Measurements from ENCODE around the gene STUM. TPM values are rescaled to one million over a fixed set of nuclear protein-coding genes. Genes with fewer than 3 reads are reported as not detected.
A peak's percentile ranks its signal among the peaks of the same experiment; 100 is the strongest.

STUM gene
- total RNA-seq, 1 experiment from 2014 or later = 0.11 TPM

- no peak overlapping the region for H3K18ac ChIP-seq (ENCODE audit: insufficient read length, low read depth, low read length)
- no CpG with 5 or more reads among the region's 18 CpGs for WGBS (ENCODE audit: extremely low coverage, insufficient read length, low lambda C conversion rate)
- H3K4me3 Mint-ChIP-seq = no peak overlapping the region; a peak in 1 of 5 replicates
- H2BK20ac ChIP-seq (ENCODE audit: low read depth, low read length, poor library complexity, severe bottlenecking) = no peak overlapping the region
- H3K4me1 Mint-ChIP-seq = peaks cover 20 to 32% of the 10 kb centered on the region in 2 experiments
- no peaks in the 10 kb centered on the region for H3K9me3 ChIP-seq (ENCODE audit: control insufficient read depth, low read depth, low read length)
- no peak overlapping the region for H4K91ac ChIP-seq (ENCODE audit: insufficient read length, low read depth, low read length)
- peaks cover 0 to 3% (median 0%) of the 10 kb centered on the region in 3 experiments; a peak in 1 of 7 replicates for H3K36me3 Mint-ChIP-seq (ENCODE audit: insufficient read depth in 1 of 3, low read depth in 3 of 3)
- no peak overlapping the region for H2BK5ac ChIP-seq (ENCODE audit: insufficient read length, low read length)
- H2BK12ac ChIP-seq (ENCODE audit: insufficient read length, low read depth, low read length) = no peak overlapping the region
- no peak overlapping the region for H2BK15ac ChIP-seq (ENCODE audit: low read depth, low read length)
- H3K27me3 Mint-ChIP-seq (ENCODE audit: low read depth) = no peaks in the 10 kb centered on the region
- H3K79me1 ChIP-seq (ENCODE audit: insufficient read depth, low read depth, low read length, poor library complexity, severe bottlenecking) = no peaks in the 10 kb centered on the region
- H3K79me2 ChIP-seq (ENCODE audit: insufficient read depth, low read length) = no peaks in the 10 kb centered on the region
- no peaks in the 10 kb centered on the region for H3K27me3 ChIP-seq (ENCODE audit: insufficient read depth, low read length)
- H3K27ac ChIP-seq (ENCODE audit: insufficient read length, low read depth, low read length) = no peak overlapping the region
- no peaks in the 10 kb centered on the region for H3K23me2 ChIP-seq (ENCODE audit: insufficient read length, low read depth, low read length, poor library complexity, severe bottlenecking)
- H2BK120ac ChIP-seq (ENCODE audit: low read depth, low read length, poor library complexity, severe bottlenecking) = no peak overlapping the region
- H3K14ac ChIP-seq (ENCODE audit: insufficient read depth, low read length) = no peak overlapping the region
- H3K9ac ChIP-seq (ENCODE audit: extremely low read depth, insufficient read length, low read length) = no peak overlapping the region
- no peak for DNase-seq
- H3K23ac ChIP-seq (ENCODE audit: insufficient read length, low read depth, low read length) = no peak overlapping the region
- no peak overlapping the region for H3K4ac ChIP-seq (ENCODE audit: low read depth, low read length)
- no peaks in the 10 kb centered on the region for H3K4me1 ChIP-seq (ENCODE audit: insufficient read depth, low read length)
- no peak overlapping the region for H4K8ac ChIP-seq (replicated peaks; ENCODE audit: insufficient read length, low read depth, low read length)
- no peak overlapping the region for H3K4me2 ChIP-seq (ENCODE audit: insufficient read depth, insufficient read length, low read length)
- H2AFZ ChIP-seq (ENCODE audit: low read length) = no peak overlapping the region
- no peak for TF ChIP-seq CTCF (conservative IDR thresholded peaks at IDR 0.05)
- H3K9me3 Mint-ChIP-seq = no peaks in the 10 kb centered on the region
- H4K5ac ChIP-seq (ENCODE audit: insufficient read length, low read depth, low read length) = no peak overlapping the region
- no peaks in the 10 kb centered on the region for H4K20me1 ChIP-seq (ENCODE audit: control insufficient read depth, insufficient read depth, insufficient read length)
- no peak overlapping the region for H2AK5ac ChIP-seq (ENCODE audit: insufficient read length, low read length)
- H3K56ac ChIP-seq (ENCODE audit: insufficient read length, low read depth, low read length) = no peak overlapping the region
- peak overlapping the region in 2 of 3 experiments; percentile 23 to 64; a peak in 2 of 7 replicates for H3K27ac Mint-ChIP-seq
- no peak overlapping the region for H3T11ph ChIP-seq (ENCODE audit: low read length)
Observed at GRCh38 chr1:226643611-226644540, 95.3 kb downstream of the STUM start.

All from H9 (cell line).